Thyroid gland (tissue), 4 donors: ENCODE measurements around the gene SPRY4. TPM values are rescaled to one million over a fixed set of nuclear protein-coding genes. Genes with fewer than 3 reads are reported as not detected.

Experiments
- DNase-seq, 2 donors: peaks; one replicate each; pipeline ENCODE4 v3.0.0-alpha.2; 2019
- H3K27ac ChIP-seq, 3 donors: fragments of 200-600 bp; sonication (generic); 1 replicate in 2 of 3; 2 replicates in 1 of 3; pipeline ENCODE4 v1.5.1; 2016 to 2019; ENCODE audit warnings: mild to moderate bottlenecking in 1 of 3, moderate library complexity in 1 of 3
- H3K27me3 ChIP-seq: fragments of 200-600 bp; sonication (generic); one replicate; pipeline ENCODE4 v1.5.1; 2019
- H3K36me3 ChIP-seq, 2 donors: fragments of 200-600 bp; sonication (generic); one replicate each; pipeline ENCODE4 v1.5.1; 2016 to 2019
- H3K4me1 ChIP-seq, 2 donors: fragments of 200-600 bp; sonication (generic); one replicate each; pipeline ENCODE4 v1.5.1; 2017 to 2019
- H3K4me3 ChIP-seq, 3 donors: fragments of 200-600 bp; sonication (generic); replicated peaks in 1 of 3; 1 replicate in 2 of 3; 2 replicates in 1 of 3; pipeline ENCODE4 v1.5.1; 2016; ENCODE audit warnings: mild to moderate bottlenecking in 1 of 3
- H3K9me3 ChIP-seq: fragments of 200-600 bp; sonication (generic); one replicate; pipeline ENCODE4 v1.5.1; 2017
- CTCF ChIP-seq, 6 experiments: fragments of 200-600 bp in 3 of 6; fragments of 450-650 bp in 3 of 6; sonication (generic) in 3 of 6; IDR thresholded peaks; one replicate each; pipeline ENCODE4 v1.5.1; 2016 to 2019; ENCODE audit warnings: antibody characterized with exemption in 6 of 6, mild to moderate bottlenecking in 2 of 6, inconsistent platforms in 1 of 6, moderate library complexity in 1 of 6
- POLR2A ChIP-seq, 2 donors: fragments of 450-650 bp; IDR thresholded peaks; one replicate each; pipeline ENCODE4 v1.6.1; 2017; ENCODE audit warnings: antibody characterized with exemption in 2 of 2, mild to moderate bottlenecking in 2 of 2, moderate library complexity in 1 of 2
- WGBS, 2 donors: methylation state at CpG; one replicate each; pipeline ENCODE4 v1.1.5; 2017; 5-methylcytosine and 5-hydroxymethylcytosine counted together
- intact Hi-C: fragments of 100-400 bp; cut with DNase I; formaldehyde crosslinking; loops from one replicate; pipeline ENCODE4 v1.15.1; 2023
- total RNA-seq, 4 donors: library from RNA; depleted of rRNA; stranded (reverse); fragments of >200 nt; gene quantifications; one replicate each; pipeline ENCODE4 v1.2.3, GENCODE V29; 2016

Gene SPRY4
- total RNA-seq, 4 donors from 2014 or later: 11.7 to 32.8 (median 18.6) TPM

DNA sequence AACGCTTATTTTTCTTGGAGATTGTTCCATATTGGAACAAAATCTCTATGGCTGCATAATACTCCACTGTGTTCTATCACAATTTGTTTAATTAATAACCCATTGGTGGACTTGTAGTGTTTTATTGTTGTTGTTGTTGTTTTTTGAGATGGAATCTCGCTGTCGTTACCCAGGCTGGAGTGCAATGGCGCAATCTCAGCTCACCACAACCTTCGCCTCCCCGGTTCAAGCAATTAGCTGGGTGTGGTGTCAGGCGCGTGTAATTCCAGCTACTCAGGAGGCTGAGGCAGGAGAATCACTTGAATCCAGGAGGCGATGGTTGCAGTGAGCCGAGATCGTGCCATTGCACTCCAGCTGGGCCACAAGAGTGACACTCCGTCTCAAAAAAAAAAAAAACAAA is 38.7 kb downstream of the SPRY4 start:
- Histone ChIP-seq H3K27ac (no peak overlapping the region), H3K27me3 (no peaks in the 10 kb centered on the region), H3K36me3 (no peaks in the 10 kb centered on the region), H3K9me3 (no peaks in the 10 kb centered on the region), H3K4me3 (no peak overlapping the region), H3K4me1 (peaks cover 0 to 5% of the 10 kb centered on the region in 2 donors)
- intact Hi-C loops: no loop called here
- no peak for TF ChIP-seq POLR2A (IDR thresholded peaks at IDR 0.05)
- TF ChIP-seq CTCF (IDR thresholded peaks at IDR 0.05): no peak
- no peak for DNase-seq
- WGBS, 2 donors: 90 to 94% methylated on average over 12 of the region's 12 CpGs

- no peaks in the 10 kb centered on the region for H3K27me3 ChIP-seq
- peaks cover 0 to 16% of the 10 kb centered on the region in 2 donors for H3K4me1 ChIP-seq
- no peak for TF ChIP-seq POLR2A (IDR thresholded peaks at IDR 0.05)
- TF ChIP-seq CTCF (IDR thresholded peaks at IDR 0.05): no peak
- no peak for DNase-seq
- intact Hi-C loops: no loop called here
- H3K36me3 ChIP-seq: no peaks in the 10 kb centered on the region
- no peak overlapping the region for H3K4me3 ChIP-seq
- H3K27ac ChIP-seq: no peak overlapping the region
- no peaks in the 10 kb centered on the region for H3K9me3 ChIP-seq
- 90 to 92% methylated on average over 6 of the region's 6 CpGs for WGBS, 2 donors
Measured at GRCh38 chr5:142283304-142283703, 41.5 kb downstream of the SPRY4 start.

GRCh38 chr5:142281966-142282365 is 42.9 kb downstream of the SPRY4 start:
- H3K27ac ChIP-seq: no peak overlapping the region
- WGBS, 2 donors: 87 to 92% methylated on average over 6 of the region's 6 CpGs
- no peak overlapping the region for H3K4me3 ChIP-seq
- H3K27me3 ChIP-seq: no peaks in the 10 kb centered on the region
- TF ChIP-seq POLR2A (IDR thresholded peaks at IDR 0.05): no peak
- no peak for TF ChIP-seq CTCF (IDR thresholded peaks at IDR 0.05)
- intact Hi-C loops: no loop called here
- no peak for DNase-seq
- H3K4me1 ChIP-seq: peaks cover 0 to 11% of the 10 kb centered on the region in 2 donors
- no peaks in the 10 kb centered on the region for H3K36me3 ChIP-seq
- H3K9me3 ChIP-seq: no peaks in the 10 kb centered on the region

DNA sequence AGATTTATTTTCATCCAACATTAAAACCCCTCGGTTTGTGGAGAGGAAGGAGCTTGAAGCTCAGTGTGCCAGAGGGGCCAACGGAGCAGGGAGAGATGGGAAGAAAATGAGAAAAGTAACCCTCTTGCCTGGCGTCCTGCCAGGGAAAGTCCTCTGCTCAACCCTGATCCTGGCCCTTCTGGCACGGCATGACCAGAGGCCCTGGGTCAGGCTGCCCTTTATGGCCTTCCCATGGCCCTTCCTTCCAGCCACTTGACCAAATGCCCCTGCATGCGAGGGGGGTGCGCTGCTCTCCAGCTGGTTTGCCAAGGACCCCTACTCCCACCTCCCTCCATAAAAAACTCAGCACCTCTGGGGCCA is 43.8 kb downstream of the SPRY4 start:
- no peak for DNase-seq
- Histone ChIP-seq H3K4me3 (no peak overlapping the region), H3K27me3 (no peaks in the 10 kb centered on the region), H3K27ac (peak overlapping the region in 2 of 3 donors; percentile 60 to 76), H3K9me3 (no peaks in the 10 kb centered on the region), H3K36me3 (no peaks in the 10 kb centered on the region), H3K4me1 (peaks cover 0 to 11% of the 10 kb centered on the region in 2 donors)
- WGBS, 2 donors: 58 to 59% methylated on average over 5 to 6 of the region's 6 CpGs
- intact Hi-C loops: no loop called here
- TF ChIP-seq POLR2A (IDR thresholded peaks at IDR 0.05) (no peak), CTCF (IDR thresholded peaks at IDR 0.05) (no peak)

- TF ChIP-seq POLR2A (IDR thresholded peaks at IDR 0.05) (no peak), CTCF (IDR thresholded peaks at IDR 0.05) (no peak)
- no peak overlapping the region for H3K4me3 ChIP-seq
- peak overlapping the region; percentile 27 to 76 (median 60) for H3K27ac ChIP-seq
- H3K36me3 ChIP-seq: no peaks in the 10 kb centered on the region
- WGBS, 2 donors: 46 to 55% methylated on average over 14 to 17 of the region's 17 CpGs
- peak; percentile 20 to 29 for DNase-seq
- no peaks in the 10 kb centered on the region for H3K27me3 ChIP-seq
- intact Hi-C loops: no loop called here
- no peaks in the 10 kb centered on the region for H3K9me3 ChIP-seq
- peaks cover 0 to 11% of the 10 kb centered on the region in 2 donors for H3K4me1 ChIP-seq
Measured at GRCh38 chr5:142280066-142281007, 44.5 kb downstream of the SPRY4 start.
